DMS53 treated with DMSO at 0.1 percent for 48 hours (cell line): ENCODE data around the gene CST2.
"Not testable (repeated sequence)": the region's sequence is repeated elsewhere in the genome, so short reads cannot be mapped to it uniquely, and the experiment has no call there.

Source experiments
- DNase-seq: peaks from one replicate; lab custom pipeline; 2025; ENCODE audit not compliant: unreplicated experiment; lab: John Stamatoyannopoulos, UW

The CST2 gene

DNA sequence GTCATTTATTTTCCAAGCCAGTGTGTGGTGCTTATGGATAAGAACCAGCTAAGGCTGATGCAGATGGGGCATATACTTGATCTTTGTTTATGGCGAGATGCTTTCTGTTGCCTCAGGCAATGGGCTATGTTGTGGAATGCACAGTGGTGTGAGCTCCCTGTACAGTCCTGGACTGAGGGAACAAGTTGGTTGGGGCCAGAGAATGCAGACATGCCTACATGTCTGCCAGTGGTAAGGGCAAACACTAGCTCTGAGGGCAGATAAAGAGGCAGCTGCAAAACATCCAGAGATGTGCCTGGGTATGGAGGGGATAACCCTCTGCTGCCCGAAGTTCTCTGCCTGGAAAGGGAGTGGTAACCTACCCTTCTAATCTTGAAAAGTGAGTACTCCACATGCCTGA is 16.2 kb downstream of the CST2 start:
- not testable (repeated sequence) for DNase-seq

DNA sequence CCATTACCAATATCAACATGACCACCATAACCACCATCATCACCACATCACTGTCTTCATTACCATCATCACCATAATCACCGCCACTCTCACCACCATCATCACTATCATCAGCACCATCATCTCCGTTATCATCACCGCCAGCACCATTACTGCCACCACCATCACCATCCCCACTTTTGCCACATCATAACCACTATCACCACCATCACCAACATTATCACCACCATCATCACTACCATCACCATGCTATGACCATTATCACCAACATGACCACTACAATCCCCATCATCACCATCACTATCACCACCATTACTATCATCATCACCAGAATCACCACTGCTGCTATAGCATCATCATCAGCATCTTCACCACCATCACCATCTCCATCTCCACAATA is 25.7 kb downstream of the CST2 start:
- DNase-seq = no peak

DNA sequence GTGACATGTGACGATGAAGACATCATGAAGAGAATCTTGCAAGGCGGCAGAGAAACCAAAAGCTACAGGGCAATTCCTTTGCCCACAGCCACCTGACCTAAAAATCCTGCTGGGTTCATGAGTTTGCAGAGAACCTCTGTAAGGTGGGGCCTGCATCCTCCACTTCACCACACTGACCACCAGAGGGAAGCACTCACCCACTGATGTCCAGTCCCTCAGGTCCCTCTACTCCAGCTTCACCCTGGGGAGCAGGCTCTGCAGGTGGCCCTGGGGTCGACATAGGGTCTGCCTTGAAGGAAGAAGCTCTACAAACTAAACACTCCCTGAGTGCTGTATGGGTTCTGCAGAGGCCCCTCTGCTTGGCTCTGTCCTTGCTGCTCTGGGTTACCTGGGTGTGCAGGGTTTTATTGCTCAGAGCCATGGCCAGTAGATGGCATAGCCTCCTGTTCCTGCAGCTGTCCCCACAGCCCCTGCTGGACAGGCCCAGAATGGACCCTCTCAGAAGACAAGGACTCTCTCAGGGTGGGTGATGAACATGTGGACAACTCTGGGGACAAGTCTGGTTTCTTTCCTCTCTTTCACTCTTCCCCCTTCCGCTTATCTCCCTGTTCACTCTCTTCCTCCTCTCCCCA is 27.2 kb downstream of the CST2 start:
- peak; percentile 8 for DNase-seq

DNA sequence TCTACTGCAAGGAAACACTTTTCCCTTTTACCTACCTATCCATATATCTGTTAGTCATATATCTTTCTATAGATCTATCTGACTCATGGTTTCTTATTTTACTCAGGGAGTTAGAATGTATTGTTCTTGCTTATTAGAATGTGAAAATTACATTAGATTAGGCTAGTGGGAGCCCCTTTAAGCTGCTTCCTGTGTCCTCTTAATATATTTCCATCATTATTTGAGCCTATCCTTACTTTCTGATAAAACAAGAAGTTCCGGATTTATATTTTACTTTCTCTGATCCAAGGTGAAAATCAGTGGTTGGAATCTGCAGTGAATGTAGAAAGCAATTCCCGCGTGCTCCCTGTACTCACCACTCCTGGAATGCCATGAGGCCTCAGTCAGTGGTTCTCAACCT is 31.0 kb downstream of the CST2 start:
- DNase-seq = no peak

DNA sequence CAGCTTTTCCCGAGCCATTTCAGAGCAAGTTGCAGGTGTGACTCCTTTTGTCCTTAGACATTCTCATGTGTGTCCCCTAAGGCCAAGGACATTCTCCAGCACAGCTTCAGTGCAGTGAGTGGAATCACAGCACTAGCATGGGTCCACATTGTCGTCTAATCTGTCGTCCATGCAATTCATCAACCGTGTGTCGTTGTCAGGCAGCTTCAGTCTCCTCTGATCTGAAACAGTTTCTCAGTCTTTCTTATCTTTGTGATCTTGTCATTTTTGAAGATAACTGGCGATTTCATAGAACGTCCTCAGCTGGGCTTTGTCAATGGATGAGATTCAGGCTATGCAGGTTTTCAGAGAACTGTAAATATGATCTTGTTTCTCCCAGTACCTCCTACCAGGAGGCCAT is 31.7 kb downstream of the CST2 start:
- no peak for DNase-seq

DNA sequence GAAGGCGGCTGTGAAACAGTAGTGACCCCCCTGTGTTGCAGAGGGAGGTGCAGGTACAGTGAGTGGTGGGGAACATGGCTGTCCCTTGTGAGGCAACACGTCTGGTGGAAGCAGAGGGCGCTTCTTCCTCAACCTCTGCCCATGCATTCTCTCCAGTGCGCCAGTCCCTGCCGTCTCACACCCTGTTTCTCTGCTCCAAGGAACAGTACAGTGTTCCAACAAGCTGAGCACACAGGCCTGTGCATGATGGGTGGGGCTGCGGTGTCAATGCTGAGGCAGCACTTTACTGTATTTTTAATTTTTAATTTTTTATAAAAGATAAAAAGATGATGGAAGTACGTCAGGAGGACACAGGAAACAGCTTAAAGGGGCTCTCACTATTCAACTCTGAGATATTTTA is 32.5 kb downstream of the CST2 start:
- no peak for DNase-seq

DNA sequence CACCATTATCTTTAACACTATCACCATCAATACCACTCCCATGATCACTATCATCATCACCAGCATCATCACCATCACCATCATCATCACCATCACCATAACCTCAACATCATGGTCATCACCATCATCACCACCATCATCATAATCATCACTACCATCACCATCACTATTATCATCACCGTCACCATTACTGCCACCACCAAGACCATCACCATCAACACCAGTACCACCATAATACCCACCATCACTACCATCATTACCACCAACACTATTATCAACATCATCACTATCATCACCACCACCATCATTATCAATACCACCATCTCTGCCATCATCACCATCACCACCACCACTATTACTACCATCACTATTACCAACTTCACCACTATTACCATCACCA is 43.1 kb downstream of the CST2 start:
- DNase-seq = no peak

DNA sequence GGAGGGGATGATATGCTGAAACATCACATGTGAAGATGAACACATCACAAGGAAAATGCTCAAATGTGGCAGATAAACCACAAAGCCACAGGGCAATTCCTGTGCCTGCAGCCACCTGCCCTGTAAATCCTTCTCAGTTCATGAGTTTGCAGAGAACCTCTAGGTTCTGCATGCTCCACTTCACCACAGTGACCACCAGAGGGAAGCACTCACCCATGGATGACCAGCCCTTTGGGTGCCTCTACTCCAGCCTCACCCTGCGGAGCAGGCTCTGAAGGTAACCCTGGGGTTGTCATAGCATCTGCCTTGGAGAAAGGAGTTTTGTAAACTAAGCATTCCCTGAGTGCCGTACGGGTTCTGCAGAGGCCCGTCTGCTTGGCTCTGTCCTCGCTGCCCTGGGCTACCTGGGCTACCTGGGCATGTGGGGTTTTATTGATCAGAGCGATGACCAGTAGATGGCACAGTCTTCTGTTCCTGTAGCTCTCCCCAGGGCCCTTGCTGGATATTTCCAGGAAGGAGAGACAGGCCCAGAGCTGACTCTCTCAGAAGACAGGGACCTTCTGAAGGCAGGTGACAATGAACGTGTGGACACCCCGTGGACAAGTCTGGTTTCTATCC is 44.1 kb downstream of the CST2 start:
- peak; percentile 3 for DNase-seq

DNA sequence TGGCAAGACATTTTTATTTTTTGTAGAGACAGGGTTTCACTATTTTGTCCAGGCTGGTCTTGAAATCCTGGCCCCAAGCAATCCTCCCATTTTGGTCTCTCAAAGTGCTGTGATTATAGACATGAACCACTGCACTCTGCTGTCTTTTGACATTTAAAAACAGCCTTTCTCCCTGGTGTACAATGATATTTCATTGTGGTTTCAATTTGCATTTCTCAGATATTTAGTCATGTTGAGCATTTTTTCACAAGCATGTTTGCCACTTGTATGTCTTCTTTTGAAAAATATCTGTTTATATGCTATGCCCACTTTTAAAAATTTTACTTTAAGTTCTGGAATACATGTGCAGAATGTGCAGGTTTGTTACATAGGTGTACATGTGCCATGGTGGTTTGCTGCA is 47.9 kb downstream of the CST2 start:
- DNase-seq = not testable (repeated sequence)

DNA sequence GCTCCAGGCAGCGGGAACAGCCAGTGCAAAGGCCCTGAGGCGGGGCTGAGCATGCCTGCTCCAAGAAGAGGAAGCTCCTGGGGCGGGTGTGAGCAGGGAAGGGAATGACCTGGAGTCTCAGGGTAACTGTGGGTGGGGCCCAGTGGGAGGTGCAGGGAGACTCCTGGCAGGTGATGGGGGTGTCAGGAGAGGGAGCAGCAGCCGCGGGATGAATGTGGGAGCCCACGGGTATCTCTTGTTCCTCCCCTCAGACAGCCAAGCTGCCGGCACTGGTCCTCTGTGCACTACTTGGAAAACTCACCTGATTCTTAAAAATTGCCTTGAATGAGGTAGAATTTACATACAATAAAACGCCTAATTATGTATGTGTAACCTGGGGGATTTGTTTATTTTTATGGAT is 49.1 kb downstream of the CST2 start:
- not testable (repeated sequence) for DNase-seq

DNA sequence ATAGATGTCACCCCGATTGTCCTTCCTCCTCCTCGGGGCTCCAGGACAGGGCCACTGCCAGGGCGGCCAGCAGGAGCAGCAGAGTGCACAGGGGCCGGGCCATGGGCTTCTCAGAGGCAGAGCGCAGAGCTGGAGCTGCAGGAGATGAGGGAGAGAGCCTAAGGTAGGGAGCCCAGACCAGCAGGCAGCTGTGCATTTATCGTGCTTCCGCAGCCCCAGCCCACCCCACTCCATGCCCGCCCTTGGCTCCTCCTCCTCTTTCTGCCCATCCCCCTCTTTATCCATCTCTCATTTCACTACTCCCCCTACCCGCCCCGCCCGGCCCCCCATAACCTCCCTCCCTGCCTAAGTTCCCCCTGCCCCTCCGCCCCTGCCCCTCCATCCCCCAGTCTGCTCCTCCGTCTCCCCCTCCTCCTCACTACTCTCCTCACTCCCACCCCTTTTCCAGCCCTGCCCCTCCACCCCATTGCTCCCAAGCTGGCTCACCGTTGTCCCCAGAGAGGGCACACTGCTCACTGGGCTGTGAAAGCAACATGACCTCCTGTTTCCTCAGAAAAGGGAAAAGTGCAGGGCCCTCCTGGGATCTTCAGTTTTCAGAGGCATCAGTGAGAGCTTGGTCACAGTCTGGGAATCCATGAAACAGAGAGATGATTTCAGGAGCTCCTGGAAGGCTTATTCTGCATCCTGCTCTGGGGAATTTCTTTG is 50.3 kb downstream of the CST2 start:
- no peak for DNase-seq

DNA sequence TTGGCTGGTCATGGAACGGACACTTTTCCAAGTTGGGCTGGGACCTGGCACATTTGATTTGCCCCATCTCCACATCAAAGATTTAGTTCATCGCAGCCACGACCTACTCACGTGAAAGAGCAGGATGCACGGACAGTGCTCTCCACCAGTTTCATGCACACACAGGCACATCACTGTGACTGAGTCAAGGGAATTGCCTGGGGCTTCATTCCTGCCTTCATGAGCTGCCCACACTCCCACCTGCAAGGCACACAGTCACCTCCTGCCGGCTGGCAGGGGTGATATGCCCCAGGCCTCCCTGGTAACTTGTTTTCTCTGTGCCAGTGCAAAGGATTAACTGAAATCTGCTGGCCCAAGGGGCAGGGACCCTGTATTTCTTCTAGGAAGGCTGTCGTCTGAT is 52.4 kb downstream of the CST2 start:
- no peak for DNase-seq
